Kasumi-1 (cell line): ENCODE data around the gene CCL20.
"Not testable (repeated sequence)": the region's sequence is repeated elsewhere in the genome, so short reads cannot be mapped to it uniquely, and the experiment has no call there.

Source experiments
- DNase-seq, 2 experiments: peaks; one replicate each; lab custom pipeline; 2025; lab: John Stamatoyannopoulos, UW

CCL20 gene

GRCh38 chr2:227834916-227835650 lies 21.4 kb downstream of the CCL20 start:
- no peak for DNase-seq

GRCh38 chr2:227839339-227840129 lies 25.9 kb downstream of the CCL20 start:
- DNase-seq, result not testable (repeated sequence)

GRCh38 chr2:227846831-227847230 lies 33.2 kb downstream of the CCL20 start:
- no peak for DNase-seq

- no peak for DNase-seq
Observed at GRCh38 chr2:227848146-227848545, 34.5 kb downstream of the CCL20 start.

- DNase-seq, result no peak
Observed at GRCh38 chr2:227848586-227848985, 34.9 kb downstream of the CCL20 start.

DNA sequence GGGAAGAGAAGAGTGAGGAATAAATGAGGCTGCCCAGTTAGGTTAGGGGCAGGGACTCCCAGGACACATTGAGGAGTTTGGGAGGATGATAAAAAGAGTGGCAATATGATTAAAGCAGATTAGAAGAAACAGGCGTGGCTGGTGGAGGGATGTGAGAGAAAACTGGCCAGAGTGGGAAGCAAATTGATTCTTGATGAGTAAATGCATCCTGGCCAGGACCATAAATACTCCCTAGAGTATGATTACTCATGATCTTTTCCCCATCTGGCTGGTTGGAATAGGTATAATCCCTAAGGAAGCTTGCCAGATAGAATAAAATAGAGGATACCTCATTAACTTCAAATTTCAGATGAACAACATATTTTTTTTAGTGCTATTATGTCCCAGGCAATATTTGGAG lies 36.3 kb downstream of the CCL20 start:
- no peak for DNase-seq

GRCh38 chr2:227853204-227853629 lies 39.6 kb downstream of the CCL20 start:
- no peak for DNase-seq

- DNase-seq, result no peak
Observed at GRCh38 chr2:227853765-227854271, 40.2 kb downstream of the CCL20 start.

DNA sequence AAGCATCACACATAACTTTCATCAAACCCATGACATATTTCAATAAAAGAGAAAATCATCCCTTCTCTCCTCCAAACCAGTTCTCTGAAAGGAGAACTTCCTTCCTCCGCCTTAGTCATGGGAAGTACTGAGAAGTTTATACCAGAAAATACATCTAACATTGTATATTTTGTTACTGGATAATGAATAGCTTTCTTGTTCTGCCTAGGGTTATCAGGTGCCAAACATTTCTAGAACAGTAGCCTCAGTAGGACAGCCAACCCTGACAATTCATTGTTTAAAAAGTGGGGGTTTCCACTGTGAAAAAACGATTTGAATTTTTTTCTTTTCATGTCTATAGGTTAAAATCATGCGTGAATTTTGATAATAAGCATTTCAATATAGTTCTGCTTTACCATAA lies 41.8 kb downstream of the CCL20 start:
- no peak for DNase-seq

DNA sequence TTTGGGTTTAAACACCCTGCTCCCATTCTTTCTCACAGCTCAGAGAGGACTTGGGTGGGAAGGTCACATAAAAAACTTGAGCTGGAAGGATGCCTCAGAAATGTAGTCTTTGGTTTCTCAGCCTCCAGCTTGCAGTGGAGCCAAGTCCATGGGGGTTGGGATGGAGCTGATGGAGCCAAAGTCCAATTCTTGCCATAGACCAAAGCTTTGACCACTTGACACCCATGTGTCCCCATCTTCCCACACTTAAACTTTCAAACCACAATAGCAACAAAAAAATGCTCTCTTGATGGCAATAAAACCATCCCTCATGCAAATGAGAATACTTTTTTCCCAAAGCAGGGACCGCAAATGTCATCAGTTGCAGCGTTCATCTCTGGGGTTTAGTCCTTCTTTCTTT lies 43.1 kb downstream of the CCL20 start:
- DNase-seq, result no peak

DNA sequence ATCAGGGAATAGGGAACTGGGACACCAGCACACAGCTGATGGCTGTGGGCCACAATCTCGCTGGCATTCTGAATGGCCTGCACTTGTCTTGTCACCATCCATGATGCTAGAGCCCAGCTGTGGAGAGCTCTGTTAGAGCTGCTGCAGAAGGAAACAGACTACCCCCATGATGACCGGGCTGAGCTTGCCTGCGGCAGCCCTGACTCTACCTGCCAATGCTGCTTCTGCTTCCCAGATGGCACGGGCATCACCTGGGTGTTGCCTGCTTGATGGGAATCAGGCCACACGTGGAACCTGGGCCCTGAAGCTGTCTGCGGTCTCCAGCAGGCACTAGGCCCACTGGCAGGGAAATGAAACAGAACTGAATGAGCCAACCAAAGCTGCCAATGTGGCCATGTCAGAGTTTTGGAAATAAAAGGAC lies 46.6 kb downstream of the CCL20 start:
- no peak for DNase-seq

DNA sequence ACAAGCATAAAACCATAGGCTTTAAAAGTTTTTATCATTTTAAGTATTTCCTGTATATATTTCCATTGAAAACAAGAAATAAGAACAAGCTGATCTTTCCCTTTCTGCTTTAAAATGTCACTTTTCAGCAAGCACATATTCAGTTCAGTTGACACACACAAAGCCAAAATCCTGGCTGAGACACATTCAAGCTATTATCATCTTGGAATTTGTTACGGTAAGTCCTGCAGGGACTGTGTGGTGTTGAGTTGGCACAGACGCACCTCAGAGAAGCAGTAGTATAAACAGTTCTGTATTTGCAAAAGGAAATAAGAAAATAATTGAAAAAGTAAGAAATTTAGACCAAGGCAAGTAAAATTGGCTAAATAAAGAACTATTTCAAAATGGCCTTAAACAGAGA lies 47.4 kb downstream of the CCL20 start:
- no peak for DNase-seq

GRCh38 chr2:227862227-227862740 lies 48.6 kb downstream of the CCL20 start:
- DNase-seq, result peak; percentile 0 to 1

- DNase-seq, result no peak
Observed at GRCh38 chr2:227862741-227863588, 49.3 kb downstream of the CCL20 start.

DNA sequence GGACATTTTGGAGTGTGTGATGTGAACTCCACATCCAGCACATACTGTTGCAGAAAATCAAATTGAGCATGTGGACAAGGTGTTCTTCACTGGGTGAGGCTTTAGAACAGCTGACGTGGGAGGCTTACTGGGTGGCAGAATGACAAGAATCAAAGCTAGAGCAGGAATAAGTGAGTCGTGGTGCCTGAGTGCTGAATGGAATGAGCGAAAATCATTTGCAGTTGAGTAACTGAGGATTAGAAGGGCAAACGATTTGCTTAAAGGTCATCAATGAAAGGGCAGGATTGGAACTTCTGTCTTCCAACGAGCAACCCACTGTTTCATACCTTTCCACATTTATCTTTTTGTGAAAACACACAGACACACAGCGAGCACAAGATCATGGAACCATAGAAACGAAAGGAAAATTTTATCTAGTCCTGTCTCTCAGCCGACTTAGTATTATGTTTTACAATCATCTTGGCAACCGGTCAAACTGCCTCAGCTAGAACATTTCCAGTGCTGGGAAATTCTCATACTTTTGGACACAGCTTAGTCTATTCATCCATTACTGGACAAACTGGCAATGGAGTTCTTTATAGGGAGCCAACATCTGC lies 50.6 kb downstream of the CCL20 start:
- DNase-seq, result no peak

- DNase-seq, result no peak
Observed at GRCh38 chr2:227865291-227865690, 51.6 kb downstream of the CCL20 start.
